Left renal pelvis (tissue), 4 donors: ENCODE results near the gene FHIT. TPM values are rescaled to one million over a fixed set of nuclear protein-coding genes. Genes with fewer than 3 reads are reported as not detected.

ENCODE experiments used
- DNase-seq, 4 donors: peaks; one replicate each; pipeline ENCODE4 v3.0.0-alpha.2; 2013; ENCODE audit warnings: low read depth in 4 of 4, low spot score in 3 of 4
- polyA plus RNA-seq, 4 donors: library from polyadenylated mRNA; unstranded; fragments of 120-200 nt; gene quantifications; one replicate each; pipeline ENCODE4 v1.2.1, GENCODE V29; 2013; ENCODE audit not compliant: insufficient read length in 4 of 4

Gene FHIT
- polyA plus RNA-seq, 4 donors = 5.4 to 30.1 (median 23.5) TPM

- DNase-seq = no peak
Measured at GRCh38 chr3:59704292-59704691, 1547.0 kb downstream of the FHIT start.

DNA sequence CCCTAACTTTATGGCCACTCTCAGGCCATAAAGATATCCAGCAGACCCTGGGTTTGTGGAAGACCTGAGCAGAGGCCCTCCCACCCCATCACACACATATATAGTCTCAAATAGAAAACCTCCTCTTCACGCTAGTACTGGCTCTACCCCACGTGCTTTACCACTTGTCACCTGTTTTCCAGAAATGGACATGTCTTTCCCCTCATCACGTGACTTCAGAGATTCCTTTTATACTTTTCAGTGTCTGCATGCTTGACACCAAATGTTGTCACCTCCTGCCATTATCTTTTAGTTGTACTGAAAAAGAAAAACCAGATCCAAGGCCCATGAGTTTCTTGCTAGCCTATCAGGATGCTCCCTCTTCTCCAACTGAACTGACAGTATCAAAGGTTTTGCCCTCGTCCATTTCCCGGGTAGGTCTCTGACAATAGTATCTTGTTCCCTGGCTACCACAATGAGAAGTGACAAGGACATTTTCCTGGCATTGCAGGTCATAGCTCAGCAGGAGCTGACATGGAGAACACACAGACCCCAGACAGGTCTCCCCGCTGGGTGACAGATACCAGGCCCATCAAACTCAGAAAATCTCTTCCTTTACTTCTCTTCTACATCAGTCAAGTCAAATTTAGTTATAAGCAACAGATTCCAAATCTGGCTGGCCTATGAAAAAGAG is 1551.5 kb downstream of the FHIT start:
- DNase-seq = no peak
